Pons (tissue), 1 donor: ENCODE measurements around the gene PLEK2.

ENCODE experiments used
- DNase-seq: peaks from one replicate; pipeline ENCODE4 v3.0.0-alpha.2; 2016; ENCODE audit warnings: low spot score

The PLEK2 gene

DNA sequence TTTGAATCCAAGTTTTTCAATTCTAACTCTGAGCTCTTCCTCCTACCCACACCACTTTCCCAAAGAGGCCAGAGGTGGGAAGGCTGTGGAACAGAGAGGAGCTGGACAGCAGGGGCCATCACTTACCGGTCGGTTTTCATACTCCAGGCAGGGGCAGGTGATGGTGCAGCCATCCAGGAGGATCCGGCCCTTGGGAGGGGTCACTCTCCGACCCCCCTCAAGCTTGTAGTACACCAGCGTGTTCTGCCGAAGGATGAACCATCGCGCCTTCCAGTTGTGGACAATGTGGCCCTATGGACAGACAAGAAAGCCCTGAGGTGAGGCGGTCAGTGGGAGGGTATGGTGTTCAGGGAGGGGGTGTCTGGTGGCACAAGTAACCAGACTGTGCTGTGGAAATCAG is 14.4 kb downstream of the PLEK2 start:
- no peak for DNase-seq

DNA sequence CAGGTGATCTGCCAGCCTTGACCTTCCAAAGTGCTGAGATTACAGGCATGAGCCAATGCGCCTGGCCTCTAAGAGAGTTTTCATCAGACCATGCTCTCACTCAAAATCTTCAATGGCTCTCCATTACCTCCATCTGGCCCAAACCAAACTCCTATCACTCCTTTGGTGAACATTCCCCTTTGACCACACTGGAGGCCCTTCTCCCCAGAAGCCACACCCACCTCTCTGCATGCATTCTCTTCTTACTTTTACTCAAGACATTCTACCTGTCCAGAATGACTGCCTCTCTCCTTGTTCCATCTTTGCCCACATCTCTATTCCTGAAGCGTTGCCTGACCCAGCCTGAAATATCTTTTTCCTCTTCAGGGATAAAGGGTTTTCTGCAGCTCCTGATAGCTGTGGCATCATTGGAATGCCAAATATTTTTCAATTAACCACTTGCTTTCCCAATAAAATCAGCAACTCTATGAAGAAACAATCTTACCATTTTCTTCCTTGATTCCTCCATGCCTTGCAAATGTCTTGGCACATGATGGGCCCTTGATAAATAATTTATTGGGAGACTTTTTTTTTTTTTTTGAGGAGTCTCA is 15.5 kb downstream of the PLEK2 start:
- DNase-seq, result no peak

DNA sequence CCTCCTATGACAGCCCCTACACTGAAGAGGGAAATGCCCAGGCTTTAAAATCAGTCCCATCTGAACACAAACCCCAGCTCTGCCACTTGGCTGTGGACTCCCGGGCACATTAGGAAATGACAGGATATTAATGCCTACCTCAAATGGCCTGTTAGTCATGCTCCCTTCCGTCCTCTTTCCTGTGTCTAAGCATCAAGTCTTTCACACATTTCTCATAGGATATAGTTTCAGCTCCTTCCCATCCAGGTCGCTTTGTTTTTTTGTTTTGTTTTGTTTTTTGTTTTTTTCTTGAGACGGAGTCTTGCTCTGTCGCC is 16.1 kb downstream of the PLEK2 start:
- no peak for DNase-seq

DNA sequence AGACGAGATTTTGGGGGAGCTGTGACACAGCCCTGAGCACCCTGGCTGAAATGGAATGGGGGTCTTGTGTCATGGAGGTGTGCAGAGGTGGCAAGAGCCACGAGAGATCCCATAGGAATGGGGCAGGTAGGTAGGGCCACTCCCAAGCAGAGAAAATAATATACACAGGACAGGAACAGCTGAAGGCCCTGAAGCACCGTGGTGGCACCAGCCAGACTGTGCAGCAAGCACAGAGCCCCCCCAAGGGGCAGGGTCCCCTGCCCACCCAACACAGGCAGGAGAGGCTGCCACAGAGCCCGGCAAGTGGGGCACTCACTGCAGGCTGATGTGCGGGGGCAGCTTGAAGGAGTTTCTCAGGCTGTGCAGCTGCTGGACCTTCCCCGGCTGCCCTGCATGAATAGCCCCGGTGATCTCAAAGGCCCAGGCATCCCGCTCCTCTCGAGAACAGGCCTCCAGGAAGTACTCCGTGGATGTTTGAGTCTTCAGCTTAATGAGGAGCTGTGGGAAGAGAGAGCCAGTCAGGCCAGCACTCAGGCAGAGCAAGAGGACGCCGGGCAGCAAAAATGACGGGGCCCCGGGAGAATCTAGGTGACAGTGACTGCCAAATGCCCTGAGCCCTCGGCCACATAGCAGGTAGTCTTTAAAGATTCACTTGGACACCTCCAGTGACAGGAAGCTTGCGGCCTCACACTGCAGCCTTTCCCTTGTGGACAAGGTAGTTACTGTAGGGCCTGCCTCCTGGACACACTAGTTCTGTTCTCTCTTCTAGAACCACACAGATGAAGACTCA is 16.7 kb downstream of the PLEK2 start:
- no peak for DNase-seq

DNA sequence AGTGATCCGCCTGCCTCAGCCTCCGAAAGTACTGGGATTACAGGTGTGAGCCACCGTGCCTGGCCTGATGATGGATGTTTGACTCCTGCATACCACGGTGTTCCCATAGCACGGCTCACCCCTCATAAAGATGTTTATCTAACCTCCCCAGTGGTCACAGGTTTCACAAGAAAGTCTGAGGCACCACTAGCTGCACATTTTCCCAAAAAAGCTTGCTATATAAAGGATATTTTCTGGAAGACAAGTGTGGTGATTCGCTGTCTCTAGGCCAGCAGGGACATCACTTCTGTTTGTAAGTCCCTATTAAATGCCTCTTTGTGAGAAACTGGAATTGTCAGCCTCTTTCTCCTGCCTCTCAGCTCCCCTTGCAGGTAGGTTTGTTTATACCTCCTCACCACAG is 18.3 kb downstream of the PLEK2 start:
- DNase-seq, result no peak

DNA sequence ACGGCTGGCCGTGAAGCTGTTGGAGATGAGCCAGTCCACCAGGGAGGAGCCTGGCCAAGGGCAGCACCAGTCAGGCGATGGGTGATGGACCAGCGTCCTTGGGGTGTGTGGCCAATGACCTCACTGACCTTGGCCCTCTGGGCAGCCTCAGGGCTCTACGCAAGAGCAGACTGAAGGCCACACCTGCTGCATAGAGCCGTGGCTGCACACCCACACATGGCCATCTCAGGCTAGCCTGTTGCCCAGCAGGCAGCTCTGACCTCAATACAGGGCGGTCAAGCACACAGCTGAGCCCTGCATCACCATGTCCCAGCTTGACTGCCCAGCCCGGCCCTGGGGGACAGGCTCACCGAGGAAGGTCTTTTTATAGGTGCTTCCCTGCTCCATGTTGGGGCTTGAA is 19.2 kb downstream of the PLEK2 start:
- DNase-seq, result no peak

DNA sequence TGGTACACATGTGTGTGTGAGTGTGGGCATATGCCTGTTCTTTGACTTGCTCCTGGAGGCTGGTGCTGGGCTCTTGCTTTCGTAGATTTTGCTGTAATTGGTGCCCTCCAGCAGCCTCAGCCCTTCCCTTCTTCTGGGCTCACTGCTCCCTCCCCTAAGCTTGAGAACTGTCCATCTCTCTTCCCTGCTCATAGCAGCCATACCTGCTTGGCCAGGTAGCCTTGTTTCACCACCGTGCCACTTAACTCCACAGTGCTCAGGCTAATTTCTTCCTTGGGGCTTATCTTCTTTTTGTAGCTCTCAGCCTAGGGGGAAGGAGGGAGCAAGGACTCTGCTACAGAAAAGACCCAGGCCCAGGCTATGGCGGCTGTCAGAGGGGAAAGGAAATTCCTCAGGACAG is 19.8 kb downstream of the PLEK2 start:
- DNase-seq, result no peak

DNA sequence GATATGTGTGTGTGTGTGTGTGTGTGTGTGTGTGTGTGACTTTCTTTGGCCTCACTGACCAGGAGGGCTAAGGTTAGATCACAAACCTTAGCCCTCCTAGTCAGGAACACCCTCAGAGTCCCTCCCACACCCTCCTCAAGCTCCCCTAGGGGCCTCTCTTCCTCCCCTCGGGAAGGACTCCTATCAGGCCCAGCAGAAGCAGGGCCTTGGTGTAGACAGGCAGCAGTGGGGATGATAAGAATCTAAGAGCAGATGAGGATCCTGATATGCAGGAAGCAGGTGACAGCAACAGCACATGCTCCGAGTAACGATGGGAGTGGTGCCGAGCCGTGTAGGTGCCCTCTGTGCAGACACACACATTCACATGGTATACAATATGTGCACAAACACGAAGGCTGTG is 20.7 kb downstream of the PLEK2 start:
- DNase-seq, result no peak

DNA sequence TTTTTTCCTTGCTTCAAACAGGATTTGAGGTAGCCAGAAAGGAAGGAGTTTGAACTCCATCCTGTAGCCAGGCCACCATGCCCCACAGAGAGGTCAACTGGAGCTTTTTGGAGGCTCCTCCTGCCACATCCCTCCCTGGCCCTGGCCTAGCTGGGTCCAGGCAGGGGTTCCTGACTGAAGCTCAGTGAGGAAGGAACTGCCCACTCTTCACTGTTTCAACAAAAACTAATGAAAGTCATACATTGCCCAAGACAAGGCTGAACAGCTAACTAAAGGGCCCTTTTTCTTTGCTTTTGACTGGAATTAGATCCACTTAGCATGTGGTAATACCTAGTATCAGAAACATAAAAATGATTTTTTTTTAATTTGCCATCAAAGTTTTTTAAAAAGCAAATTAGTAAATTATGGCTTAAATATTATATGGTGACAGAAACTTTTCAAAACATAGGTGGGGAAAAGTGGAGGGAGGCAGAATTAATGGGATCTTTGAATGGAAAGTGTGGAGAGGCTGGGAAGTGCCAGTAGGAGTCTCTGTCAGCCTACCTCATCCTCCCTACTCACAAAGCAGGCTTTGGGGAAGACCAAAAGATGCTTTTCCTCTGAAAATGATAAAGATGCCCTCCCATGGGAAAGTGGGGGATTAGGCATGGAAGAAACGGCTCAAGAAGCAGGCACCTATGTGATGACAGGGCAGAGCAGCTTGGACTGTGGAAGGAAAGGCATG is 22.0 kb downstream of the PLEK2 start:
- no peak for DNase-seq

DNA sequence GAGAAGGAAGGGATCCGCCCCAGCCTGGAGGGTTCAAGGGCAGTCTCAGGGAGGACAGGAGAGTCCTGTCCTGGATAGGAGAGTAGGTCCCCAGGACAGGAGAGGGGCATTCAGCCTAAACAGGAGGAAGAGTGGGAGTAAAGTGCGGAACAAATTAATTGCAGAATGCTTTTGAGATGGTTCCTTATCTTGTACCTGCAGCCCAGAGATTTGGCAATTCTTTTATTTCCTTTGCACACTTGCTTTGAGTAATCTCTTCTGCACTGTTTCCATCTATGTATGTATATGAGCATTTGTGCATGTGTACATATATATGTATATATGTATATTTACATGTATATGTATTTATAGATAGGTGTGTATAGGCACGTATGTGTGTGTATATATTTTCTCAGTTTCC is 22.7 kb downstream of the PLEK2 start:
- DNase-seq, result no peak

DNA sequence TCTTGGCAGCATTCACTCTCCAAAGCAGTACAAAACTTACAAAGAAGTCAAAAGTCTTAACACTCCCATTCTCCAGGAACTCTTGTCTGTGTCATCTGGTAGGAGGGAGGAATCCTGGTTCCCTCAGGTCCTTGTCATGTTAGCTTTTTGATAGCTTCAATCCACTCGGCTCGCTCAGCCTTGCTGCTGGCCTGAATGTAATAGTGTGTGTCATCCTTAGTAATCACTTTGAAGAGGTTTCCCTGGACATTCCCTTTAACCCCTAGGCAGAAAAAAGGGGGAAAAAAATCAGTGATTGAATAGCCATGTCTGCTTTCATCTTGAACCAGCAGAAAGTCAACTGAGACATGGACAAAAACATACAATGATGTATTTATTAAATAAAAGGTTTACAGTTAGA is 24.8 kb downstream of the PLEK2 start:
- DNase-seq, result no peak

DNA sequence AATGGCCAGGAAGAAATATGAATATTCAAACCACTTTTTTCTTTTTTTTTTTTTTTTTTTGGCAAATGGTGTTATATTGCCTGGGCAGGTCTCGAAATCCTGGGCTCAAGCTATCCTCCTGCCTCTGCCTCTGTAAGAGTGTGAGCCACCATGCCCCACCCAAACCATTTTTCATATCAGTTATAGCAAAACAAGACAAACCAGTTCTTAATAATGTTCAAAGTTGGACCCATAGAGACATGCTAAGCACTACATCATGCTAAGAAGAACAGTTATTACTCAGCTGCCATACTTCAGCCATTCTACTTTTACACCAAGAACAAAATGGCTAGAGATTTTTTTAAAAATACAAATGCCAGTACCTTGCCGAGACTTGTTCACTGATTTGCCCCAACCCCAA is 26.3 kb downstream of the PLEK2 start:
- no peak for DNase-seq

DNA sequence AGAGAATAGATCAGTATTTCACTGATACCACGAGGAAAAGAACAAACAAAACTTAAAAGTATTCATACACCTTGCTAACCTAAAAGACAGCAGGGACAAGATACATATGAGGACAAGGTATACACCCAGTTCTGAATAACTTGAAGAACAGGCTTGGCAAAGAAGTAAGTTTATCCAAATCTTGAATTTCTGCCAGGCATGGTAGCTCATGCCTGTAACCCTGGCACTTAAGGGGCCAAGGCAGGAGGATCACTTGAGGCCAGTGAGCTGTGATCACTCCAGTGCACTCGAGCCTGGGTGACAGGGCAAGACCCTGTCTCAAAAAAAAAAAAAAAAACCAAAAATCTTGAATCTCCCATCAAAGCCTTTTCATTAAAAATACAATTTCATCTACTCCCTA is 26.8 kb downstream of the PLEK2 start:
- DNase-seq, result no peak

DNA sequence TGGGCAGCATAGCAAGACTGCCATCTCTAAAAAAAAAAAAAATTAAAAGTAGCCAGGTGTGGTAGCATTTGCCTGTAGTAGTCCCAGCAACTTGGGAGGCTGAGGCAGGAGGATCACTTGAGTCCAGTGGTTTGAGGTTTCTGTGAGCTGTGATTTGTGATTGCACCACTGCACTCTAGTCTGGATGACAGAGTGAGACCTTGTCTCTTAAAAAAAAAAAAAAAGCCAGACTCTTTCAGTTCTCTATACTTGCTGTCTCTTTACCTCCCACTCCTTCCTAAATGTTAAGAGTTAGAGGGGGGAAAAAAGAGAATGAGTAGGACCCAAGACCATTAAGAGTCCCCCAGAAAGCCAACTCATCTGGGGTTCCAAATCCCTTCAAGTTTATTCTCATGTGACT is 34.0 kb downstream of the PLEK2 start:
- DNase-seq, result no peak

DNA sequence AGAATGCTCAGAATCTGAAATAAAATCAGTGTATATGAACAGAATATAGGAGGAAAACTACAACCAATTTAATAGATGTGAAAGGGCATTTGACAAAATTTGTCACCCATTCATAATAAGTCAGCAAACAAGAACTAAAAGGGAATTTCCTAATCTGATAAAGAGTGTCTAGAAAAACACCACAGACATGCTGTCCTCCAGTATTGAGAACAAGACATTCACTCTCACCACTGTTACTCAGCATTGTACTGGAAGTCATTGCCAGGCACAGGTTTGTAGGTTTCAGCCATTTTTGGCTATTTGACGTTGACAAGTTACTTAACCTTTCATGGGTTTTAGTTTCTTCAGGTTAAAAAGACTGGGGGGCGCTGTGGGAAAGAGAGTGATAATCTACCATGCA is 38.6 kb downstream of the PLEK2 start:
- DNase-seq, result no peak

DNA sequence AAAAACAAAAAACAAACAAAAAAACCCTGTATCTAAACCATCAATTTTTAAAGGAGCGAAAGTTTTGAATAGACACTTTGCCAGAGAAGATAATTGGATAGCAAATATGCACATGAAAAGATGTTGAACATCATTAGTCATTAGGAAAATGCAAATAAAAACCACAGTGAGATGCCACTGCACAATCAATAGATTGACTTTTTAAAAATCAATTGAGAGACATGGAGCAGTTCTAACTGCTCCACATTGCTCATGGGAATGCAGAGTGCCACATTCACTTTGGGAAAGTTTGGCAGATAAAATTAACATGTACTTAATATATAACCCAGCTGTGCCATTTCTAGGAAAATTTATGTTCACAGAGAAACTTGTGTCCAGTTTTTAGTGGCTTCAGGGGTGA is 39.1 kb downstream of the PLEK2 start:
- no peak for DNase-seq

DNA sequence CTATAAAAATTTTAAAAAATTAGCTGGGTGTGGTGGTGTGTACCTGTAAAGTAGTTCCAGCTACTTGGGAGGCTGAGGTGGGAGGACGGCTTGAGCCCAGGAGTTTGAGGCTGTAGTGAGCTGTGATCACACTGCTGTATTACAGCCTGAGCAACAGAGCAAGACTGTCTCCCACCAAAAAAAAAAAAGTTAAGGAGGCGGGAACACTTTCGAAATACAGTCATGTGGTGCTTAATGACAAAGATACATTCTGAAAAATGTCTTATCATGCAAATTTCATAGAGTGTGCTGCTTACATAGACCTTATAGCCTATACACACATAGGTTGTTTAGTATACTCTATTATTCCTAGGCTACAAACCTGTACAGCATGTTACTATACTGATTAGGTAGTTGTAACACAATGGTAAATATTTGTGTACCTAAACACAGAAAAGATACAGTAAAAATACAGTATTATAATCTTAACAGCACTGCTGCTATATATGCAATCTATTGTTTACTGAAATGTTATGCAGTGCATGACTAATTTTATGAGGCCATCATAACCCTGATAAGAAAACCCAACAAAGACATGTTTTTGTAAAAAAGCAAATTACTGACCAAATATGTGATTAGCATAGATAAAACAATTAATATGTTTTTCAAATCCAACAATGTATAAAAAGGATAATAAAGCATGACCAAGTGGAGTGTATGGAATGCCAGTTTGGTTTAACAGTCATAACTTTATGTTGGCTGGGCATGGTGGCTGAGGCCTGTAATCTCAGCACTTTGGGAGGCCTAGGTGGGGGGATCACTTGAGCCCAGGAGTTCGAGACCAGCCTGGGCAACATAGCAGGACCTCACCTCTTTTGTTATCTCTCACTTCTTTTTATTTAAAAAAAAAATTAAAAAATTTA is 40.5 kb downstream of the PLEK2 start:
- no peak for DNase-seq

DNA sequence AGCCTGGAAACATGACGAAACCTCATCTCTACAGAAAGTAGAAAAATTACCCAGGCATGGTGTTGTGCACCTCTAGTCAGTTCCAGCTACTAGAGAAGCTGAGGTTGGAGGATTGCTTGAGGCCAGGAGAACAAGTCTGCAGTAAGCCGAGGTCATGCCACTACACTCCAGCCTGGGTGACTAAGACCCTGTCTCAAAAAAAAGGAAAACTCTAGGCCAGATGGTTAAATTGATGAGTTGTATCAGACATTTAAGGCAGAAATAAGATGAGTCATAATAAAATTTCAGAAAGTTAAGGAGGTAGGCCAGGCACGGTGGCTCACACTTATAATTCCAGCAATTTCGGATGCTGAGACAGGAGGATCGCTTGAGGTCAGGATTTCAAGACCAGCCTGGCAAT is 41.1 kb downstream of the PLEK2 start:
- DNase-seq, result no peak

DNA sequence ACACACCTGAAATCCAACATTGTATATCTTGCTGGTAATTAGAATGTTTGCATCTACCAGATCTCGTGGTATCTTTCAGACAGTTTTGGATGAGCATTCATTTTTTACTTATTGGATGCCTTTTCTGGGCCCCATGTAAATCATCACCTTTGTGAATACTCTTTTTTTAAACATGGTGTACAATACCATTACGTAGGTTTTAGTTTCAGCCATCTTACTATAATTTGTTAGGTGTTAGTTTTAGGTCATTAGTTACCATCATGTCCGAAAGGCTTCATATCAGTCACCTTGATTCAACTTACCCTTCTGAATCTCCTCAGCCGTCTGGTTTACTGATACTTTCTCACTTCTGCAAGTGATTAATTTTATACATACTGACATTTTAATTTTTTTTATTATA is 46.5 kb downstream of the PLEK2 start:
- DNase-seq, result no peak

DNA sequence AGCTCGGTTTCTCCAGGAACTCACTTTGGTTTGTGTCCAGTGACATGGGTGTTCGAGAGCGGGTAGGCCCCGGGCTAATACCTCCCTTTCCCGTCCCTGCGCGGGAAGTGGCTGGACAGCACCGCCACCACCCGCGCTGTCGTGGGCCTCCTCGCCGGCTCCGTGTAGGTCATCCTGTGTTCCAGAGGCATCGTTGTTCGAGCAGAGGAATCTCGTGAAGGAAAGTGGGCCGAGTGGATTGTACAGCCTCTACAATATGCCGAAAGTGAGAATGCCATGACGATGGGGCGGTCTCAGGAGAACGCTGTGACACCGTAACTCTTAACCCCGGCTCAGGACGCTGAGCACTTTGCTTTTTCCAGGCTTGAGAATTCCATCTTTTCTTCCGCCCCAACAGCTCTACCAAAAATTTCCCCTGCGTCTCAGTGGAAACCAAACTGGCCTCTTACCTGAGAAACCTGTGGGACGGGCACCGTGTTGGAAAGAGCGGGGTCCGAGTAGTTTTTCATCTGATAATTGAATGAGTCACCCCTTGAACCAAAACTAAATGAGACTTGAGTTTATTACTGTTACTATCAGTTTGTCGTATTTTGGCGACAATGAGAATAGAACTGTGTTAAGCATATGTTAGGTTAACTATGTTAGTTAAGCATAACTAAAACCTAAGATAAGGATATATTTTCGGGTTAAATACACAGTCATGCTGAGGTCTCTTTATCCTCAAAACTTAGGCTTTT is 51.3 kb downstream of the PLEK2 start:
- DNase-seq, result no peak

DNA sequence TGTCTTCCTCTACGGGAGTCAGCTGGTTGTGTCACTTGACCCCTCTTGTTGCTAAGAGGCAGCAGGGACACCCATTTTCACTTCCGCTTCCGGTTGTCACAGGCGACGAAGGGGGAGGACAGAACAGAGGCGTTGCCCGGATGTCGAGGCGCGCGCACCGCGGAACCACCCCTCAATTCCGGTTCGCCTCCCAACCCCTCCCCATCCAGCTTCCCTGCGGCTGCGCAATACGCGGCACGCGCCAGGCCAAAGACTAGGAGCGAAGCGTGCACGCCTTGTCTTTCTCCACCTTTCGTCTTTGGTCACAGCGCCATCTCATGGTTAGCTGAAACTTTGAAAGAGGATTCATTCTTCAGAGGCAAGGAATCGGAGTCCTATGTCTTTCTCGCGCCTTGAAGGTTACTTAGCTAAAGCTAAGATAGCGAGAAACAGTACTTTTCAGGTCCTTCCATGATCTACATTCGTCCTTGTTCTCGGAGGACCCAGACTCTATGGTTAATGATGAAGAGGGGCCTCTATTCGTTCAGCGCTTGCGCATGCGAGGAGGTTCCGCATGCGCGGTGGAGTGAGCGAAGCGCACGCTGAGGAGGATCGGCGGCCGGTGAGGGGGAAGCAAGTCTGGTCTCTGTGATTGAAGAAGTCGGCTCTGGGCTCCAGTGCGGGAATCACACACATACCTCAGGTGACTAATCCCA is 52.0 kb downstream of the PLEK2 start, which contains the start of the genes ATP6V1D and EIF2S1:
Gene ATP6V1D, minus strand, starts transcription at position 30 of the 695 bp plus-strand sequence. CDS start 106 bp downstream, outside the sequence.
Gene EIF2S1, plus strand, starts transcription at position 554 of the 695 bp plus-strand sequence. CDS start 4,440 bp downstream, outside the sequence.
- DNase-seq, result peak; percentile 100
